ENCODE results near the gene MAP3K9. TPM values are rescaled to one million over a fixed set of nuclear protein-coding genes. Genes with fewer than 3 reads are reported as not detected.

MAP3K9 gene
- total and polyA plus RNA-seq, 10 of the 15 experiments (the other 5 are each of a cell fraction or from before 2014, with no cell fraction given), result 0.48 to 7.9 (median 2.9) TPM

- TF ChIP-seq BRCA1 (IDR thresholded peaks at IDR 0.05; ENCODE audit: low read depth, low read length), result no peak
- TF ChIP-seq DPF2 (IDR thresholded peaks at IDR 0.05), result no peak
- TF ChIP-seq SP1 (IDR thresholded peaks at IDR 0.05; ENCODE audit: low read depth, low read length), result no peak
- no peak for TF ChIP-seq CREM (IDR thresholded peaks at IDR 0.05; ENCODE audit: low read depth)
- no peak for TF ChIP-seq ATF3 (IDR thresholded peaks at IDR 0.05; ENCODE audit: borderline replicate concordance, extremely low read depth, low read depth, low read length)
- no peak for TF ChIP-seq STAT3 (IDR thresholded peaks at IDR 0.05; ENCODE audit: low read depth, low read length)
- TF ChIP-seq ZNF24 (IDR thresholded peaks at IDR 0.05), result no peak
- TF ChIP-seq PKNOX1 (IDR thresholded peaks at IDR 0.05), result peak; percentile 80
- TF ChIP-seq, protein P1, sequence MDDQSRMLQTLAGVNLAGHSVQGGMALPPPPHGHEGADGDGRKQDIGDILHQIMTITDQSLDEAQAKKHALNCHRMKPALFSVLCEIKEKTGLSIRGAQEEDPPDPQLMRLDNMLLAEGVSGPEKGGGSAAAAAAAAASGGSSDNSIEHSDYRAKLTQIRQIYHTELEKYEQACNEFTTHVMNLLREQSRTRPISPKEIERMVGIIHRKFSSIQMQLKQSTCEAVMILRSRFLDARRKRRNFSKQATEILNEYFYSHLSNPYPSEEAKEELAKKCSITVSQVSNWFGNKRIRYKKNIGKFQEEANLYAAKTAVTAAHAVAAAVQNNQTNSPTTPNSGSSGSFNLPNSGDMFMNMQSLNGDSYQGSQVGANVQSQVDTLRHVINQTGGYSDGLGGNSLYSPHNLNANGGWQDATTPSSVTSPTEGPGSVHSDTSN (IDR thresholded peaks at IDR 0.05; ENCODE audit: insufficient replicate concordance, low read depth, low read length), result peak; percentile 67
- no peak for TF ChIP-seq BCL11A (IDR thresholded peaks at IDR 0.05; ENCODE audit: low read depth, low read length)
- no peak for TF ChIP-seq RAD51 (IDR thresholded peaks at IDR 0.05)
- TF ChIP-seq CEBPB (IDR thresholded peaks at IDR 0.05; ENCODE audit: borderline replicate concordance in 1 of 2, low read depth in 2 of 2, low read length in 2 of 2), result no peak
- no peak for TF ChIP-seq POLR2AphosphoS5 (IDR thresholded peaks at IDR 0.05; ENCODE audit: low read length)
- TF ChIP-seq MYB (IDR thresholded peaks at IDR 0.05; ENCODE audit: borderline replicate concordance, low read depth, low read length), result no peak
- TF ChIP-seq ESRRA (IDR thresholded peaks at IDR 0.05; ENCODE audit: low read length), result no peak
- TF ChIP-seq, protein P2, sequence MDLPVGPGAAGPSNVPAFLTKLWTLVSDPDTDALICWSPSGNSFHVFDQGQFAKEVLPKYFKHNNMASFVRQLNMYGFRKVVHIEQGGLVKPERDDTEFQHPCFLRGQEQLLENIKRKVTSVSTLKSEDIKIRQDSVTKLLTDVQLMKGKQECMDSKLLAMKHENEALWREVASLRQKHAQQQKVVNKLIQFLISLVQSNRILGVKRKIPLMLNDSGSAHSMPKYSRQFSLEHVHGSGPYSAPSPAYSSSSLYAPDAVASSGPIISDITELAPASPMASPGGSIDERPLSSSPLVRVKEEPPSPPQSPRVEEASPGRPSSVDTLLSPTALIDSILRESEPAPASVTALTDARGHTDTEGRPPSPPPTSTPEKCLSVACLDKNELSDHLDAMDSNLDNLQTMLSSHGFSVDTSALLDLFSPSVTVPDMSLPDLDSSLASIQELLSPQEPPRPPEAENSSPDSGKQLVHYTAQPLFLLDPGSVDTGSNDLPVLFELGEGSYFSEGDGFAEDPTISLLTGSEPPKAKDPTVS (IDR thresholded peaks at IDR 0.05; ENCODE audit: low read depth, low read length), result no peak
- TF ChIP-seq, protein P3, sequence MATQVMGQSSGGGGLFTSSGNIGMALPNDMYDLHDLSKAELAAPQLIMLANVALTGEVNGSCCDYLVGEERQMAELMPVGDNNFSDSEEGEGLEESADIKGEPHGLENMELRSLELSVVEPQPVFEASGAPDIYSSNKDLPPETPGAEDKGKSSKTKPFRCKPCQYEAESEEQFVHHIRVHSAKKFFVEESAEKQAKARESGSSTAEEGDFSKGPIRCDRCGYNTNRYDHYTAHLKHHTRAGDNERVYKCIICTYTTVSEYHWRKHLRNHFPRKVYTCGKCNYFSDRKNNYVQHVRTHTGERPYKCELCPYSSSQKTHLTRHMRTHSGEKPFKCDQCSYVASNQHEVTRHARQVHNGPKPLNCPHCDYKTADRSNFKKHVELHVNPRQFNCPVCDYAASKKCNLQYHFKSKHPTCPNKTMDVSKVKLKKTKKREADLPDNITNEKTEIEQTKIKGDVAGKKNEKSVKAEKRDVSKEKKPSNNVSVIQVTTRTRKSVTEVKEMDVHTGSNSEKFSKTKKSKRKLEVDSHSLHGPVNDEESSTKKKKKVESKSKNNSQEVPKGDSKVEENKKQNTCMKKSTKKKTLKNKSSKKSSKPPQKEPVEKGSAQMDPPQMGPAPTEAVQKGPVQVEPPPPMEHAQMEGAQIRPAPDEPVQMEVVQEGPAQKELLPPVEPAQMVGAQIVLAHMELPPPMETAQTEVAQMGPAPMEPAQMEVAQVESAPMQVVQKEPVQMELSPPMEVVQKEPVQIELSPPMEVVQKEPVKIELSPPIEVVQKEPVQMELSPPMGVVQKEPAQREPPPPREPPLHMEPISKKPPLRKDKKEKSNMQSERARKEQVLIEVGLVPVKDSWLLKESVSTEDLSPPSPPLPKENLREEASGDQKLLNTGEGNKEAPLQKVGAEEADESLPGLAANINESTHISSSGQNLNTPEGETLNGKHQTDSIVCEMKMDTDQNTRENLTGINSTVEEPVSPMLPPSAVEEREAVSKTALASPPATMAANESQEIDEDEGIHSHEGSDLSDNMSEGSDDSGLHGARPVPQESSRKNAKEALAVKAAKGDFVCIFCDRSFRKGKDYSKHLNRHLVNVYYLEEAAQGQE (IDR thresholded peaks at IDR 0.05; ENCODE audit: low read depth, low read length), result no peak
- TF ChIP-seq MTA3 (IDR thresholded peaks at IDR 0.05; ENCODE audit: borderline replicate concordance, low read length), result no peak
- no peak for TF ChIP-seq EED (IDR thresholded peaks at IDR 0.05; ENCODE audit: low read depth)
Measured at GRCh38 chr14:70776197-70776596, 33.1 kb downstream of the MAP3K9 start (continued).
